ENCODE data around the gene INPP5K.

The INPP5K gene

GRCh38 chr17:1553354-1554266 is 37.2 kb upstream of the INPP5K start:
- H3K79me2 ChIP-seq (ENCODE audit: low read length), result peaks cover 25% of the 10 kb centered on the region

GRCh38 chr17:1552932-1553331 is 36.5 kb upstream of the INPP5K start:
- Histone ChIP-seq H3K9ac (ENCODE audit: low read length) (no peak overlapping the region), H3K4me1 (ENCODE audit: low read length) (no peaks in the 10 kb centered on the region), H3K36me3 (replicated peaks; ENCODE audit: insufficient read depth, low read length) (no peaks in the 10 kb centered on the region), H3K9me2 (replicated peaks; ENCODE audit: insufficient read depth, low read length) (no peaks in the 10 kb centered on the region), H3K4me3 (ENCODE audit: low read length) (no peak overlapping the region), H3K27ac (ENCODE audit: low read length) (no peak overlapping the region), H3K4me2 (ENCODE audit: low read depth, low read length) (no peak overlapping the region), H3K9me3 (replicated peaks; ENCODE audit: insufficient read depth, low read length) (no peaks in the 10 kb centered on the region), H3K79me2 (ENCODE audit: low read length) (peaks cover 20% of the 10 kb centered on the region), H4K20me1 (ENCODE audit: insufficient read depth, low read length) (no peaks in the 10 kb centered on the region), H3F3A (ENCODE audit: insufficient read depth, low read length) (no peaks in the 10 kb centered on the region), H2AFZ (ENCODE audit: low read length) (no peak overlapping the region), H3K27me3 (replicated peaks; ENCODE audit: insufficient read depth, low read length) (no peaks in the 10 kb centered on the region)
- TF ChIP-seq EZH2phosphoT487 (IDR thresholded peaks at IDR 0.05; ENCODE audit: low read length), result no peak
- TF ChIP-seq EZH2 (optimal IDR thresholded peaks at IDR 0.05; ENCODE audit: low read depth, low read length), result no peak
- TF ChIP-seq CTCF (IDR thresholded peaks at IDR 0.05; ENCODE audit: low read length), result no peak
- DNase-seq, result no peak

More at GRCh38 chr17:1553354-1554266, 37.2 kb upstream of the INPP5K start:
- no peaks in the 10 kb centered on the region for H3F3A ChIP-seq (ENCODE audit: insufficient read depth, low read length)
- TF ChIP-seq EZH2phosphoT487 (IDR thresholded peaks at IDR 0.05; ENCODE audit: low read length) (no peak), CTCF (IDR thresholded peaks at IDR 0.05; ENCODE audit: low read length) (no peak), EZH2 (optimal IDR thresholded peaks at IDR 0.05; ENCODE audit: low read depth, low read length) (no peak)
- no peaks in the 10 kb centered on the region for H3K9me3 ChIP-seq (replicated peaks; ENCODE audit: insufficient read depth, low read length)
- no peaks in the 10 kb centered on the region for H3K4me1 ChIP-seq (ENCODE audit: low read length)
- H3K27ac ChIP-seq (ENCODE audit: low read length), result no peak overlapping the region
- no peak overlapping the region for H3K4me3 ChIP-seq (ENCODE audit: low read length)
- no peaks in the 10 kb centered on the region for H3K9me2 ChIP-seq (replicated peaks; ENCODE audit: insufficient read depth, low read length)
- H3K4me2 ChIP-seq (ENCODE audit: low read depth, low read length), result no peak overlapping the region
- no peaks in the 10 kb centered on the region for H4K20me1 ChIP-seq (ENCODE audit: insufficient read depth, low read length)
- no peak overlapping the region for H3K9ac ChIP-seq (ENCODE audit: low read length)
- DNase-seq, result no peak
- no peak overlapping the region for H2AFZ ChIP-seq (ENCODE audit: low read length)
- H3K36me3 ChIP-seq (replicated peaks; ENCODE audit: insufficient read depth, low read length), result no peaks in the 10 kb centered on the region
- H3K27me3 ChIP-seq (replicated peaks; ENCODE audit: insufficient read depth, low read length), result no peaks in the 10 kb centered on the region

- no peaks in the 10 kb centered on the region for H3K4me1 ChIP-seq (ENCODE audit: low read length)
- no peaks in the 10 kb centered on the region for H3K36me3 ChIP-seq (replicated peaks; ENCODE audit: insufficient read depth, low read length)
- H3K4me2 ChIP-seq (ENCODE audit: low read depth, low read length), result no peak overlapping the region
- no peaks in the 10 kb centered on the region for H3K27me3 ChIP-seq (replicated peaks; ENCODE audit: insufficient read depth, low read length)
- no peaks in the 10 kb centered on the region for H4K20me1 ChIP-seq (ENCODE audit: insufficient read depth, low read length)
- H3K9me3 ChIP-seq (replicated peaks; ENCODE audit: insufficient read depth, low read length), result no peaks in the 10 kb centered on the region
- TF ChIP-seq CTCF (IDR thresholded peaks at IDR 0.05; ENCODE audit: low read length) (no peak), EZH2 (optimal IDR thresholded peaks at IDR 0.05; ENCODE audit: low read depth, low read length) (no peak), EZH2phosphoT487 (IDR thresholded peaks at IDR 0.05; ENCODE audit: low read length) (no peak)
- no peaks in the 10 kb centered on the region for H3K9me2 ChIP-seq (replicated peaks; ENCODE audit: insufficient read depth, low read length)
- H3K9ac ChIP-seq (ENCODE audit: low read length), result no peak overlapping the region
- no peak overlapping the region for H3K27ac ChIP-seq (ENCODE audit: low read length)
- no peak overlapping the region for H3K4me3 ChIP-seq (ENCODE audit: low read length)
- DNase-seq, result no peak
- peaks cover 11% of the 10 kb centered on the region; the same call in 1 of the 2 replicates for H3K79me2 ChIP-seq (ENCODE audit: low read length)
- H3F3A ChIP-seq (ENCODE audit: insufficient read depth, low read length), result no peaks in the 10 kb centered on the region
- no peak overlapping the region for H2AFZ ChIP-seq (ENCODE audit: low read length)
Measured at GRCh38 chr17:1551741-1552140, 35.3 kb upstream of the INPP5K start.

All from MM.1S (cell line).